GM18505 (cell line): ENCODE measurements around the gene ADK.

Source experiments
- ATAC-seq: cut with Tn5 transposase; IDR thresholded peaks from one replicate; pipeline ENCODE4 v1.9.1; 2021; ENCODE audit not compliant: unreplicated experiment
- POLR2A ChIP-seq: IDR thresholded peaks from 4 replicates; pipeline ENCODE4 v1.6.1; 2011; ENCODE audit warnings: borderline replicate concordance; ENCODE audit not compliant: insufficient read depth, insufficient read length; ENCODE audit errors: extremely low read depth

Gene ADK

DNA sequence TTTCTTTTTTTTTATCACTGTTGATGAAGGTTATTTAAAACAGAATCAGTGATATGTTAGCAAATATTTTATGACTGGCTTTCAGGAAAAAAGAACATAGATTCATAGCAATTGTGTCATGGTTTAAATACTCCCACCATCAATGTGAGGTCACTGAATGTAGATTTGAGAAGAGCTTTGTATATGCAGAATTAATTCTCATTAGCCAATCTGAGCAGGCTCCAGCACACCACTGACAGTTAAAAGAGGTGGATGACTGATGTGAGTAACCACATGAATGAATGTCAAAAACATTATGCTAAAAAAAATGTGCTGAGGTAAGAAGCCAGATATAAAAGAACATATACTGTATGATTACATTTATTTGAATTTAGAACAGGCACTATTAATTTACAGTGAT lies 500.5 kb downstream of the ADK start:
- no peak for TF ChIP-seq POLR2A
- no peak for ATAC-seq

DNA sequence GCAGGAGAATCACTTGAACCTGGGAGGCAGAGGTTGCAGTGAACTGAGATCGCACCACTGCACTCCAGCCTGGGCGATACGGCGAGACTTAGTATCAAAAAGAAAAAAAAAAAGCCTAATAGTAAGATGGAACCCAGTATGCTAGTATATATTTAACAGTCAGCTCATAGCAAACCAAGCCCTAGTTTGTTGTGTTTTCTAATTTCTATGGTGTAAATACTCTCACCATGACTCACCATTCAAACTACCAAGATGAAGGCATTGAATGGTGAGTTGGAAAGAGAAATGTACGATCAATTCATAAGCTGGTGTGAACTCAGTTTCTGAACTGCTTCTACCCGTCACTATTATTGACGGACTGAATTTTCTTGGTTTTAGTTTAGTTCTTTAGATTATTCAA lies 501.6 kb downstream of the ADK start:
- no peak for TF ChIP-seq POLR2A
- no peak for ATAC-seq

DNA sequence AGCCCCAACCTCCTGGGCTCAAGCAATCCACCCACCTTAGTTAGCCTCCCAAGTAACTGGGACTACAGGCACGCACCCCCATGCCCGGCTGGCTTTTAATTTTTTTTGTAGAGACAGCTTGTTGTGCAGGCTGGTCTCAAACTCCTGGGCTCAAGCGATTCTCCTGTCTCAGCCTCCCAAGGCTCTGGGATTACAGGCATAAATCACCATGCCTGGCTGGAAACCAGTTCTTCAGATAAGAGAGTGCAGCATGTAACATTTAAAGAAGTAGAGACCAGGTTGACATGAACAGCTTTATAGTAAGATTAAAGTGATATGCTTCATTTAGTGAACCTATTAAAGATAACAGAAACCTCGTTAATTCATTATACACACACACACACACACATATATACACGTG lies 507.5 kb downstream of the ADK start:
- TF ChIP-seq POLR2A = no peak
- ATAC-seq = no peak

DNA sequence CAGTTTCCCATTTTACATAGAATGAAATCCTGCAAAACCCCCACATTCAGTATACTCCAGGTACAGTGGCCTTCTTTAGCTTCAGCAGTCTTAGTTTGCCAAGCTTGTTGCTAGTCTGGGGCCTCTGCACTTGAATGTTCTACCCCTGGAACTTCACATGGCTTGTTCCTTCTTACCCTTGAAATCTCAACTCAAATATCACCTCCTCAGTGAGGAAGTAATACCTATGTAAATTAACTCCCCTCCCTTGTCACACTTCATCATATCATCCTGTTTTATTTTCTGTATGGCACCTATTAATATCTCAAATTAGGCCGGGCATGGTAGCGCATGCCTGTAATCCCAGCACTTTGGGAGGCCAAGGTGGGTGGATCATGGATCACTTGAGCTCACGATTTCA lies 511.6 kb downstream of the ADK start:
- no peak for TF ChIP-seq POLR2A
- ATAC-seq = no peak

DNA sequence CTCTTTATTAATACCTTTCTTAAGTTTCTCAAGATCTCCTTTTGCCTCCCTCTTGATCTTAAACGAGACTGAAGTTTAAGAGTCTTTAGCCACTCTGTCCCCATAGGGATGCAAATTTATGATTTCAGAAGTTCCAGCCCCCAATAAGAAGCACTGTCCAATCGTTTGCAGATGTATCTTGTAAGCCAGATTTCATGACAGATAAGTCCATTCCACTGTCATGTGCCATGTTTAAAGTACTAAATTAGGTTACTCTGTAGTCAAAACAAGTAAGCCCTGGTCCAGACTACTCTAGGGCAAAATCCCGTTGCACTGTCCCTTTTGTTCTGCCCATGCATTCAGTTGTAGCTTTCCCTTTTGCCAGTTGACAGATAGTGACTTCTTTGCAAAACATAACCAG lies 518.2 kb downstream of the ADK start:
- no peak for ATAC-seq
- TF ChIP-seq POLR2A = no peak

DNA sequence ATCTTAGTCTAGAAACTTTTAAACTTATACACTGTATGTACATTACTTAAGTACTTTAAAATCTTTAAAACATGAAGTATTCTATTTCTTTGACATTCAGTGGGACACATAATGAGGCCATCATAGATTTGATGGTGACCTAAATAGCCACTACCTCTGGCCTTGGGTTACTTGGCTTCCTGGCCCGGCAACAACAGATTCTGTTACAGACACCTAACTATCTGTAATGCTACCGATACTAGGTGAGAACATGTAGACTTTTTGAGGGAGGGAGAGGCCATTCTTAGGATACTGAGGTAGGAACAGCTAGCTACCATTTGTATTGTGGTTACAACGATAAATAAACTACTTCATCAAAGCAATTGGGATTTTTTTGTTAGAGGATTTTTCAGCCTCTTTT lies 520.7 kb downstream of the ADK start:
- ATAC-seq = no peak
- TF ChIP-seq POLR2A = no peak

DNA sequence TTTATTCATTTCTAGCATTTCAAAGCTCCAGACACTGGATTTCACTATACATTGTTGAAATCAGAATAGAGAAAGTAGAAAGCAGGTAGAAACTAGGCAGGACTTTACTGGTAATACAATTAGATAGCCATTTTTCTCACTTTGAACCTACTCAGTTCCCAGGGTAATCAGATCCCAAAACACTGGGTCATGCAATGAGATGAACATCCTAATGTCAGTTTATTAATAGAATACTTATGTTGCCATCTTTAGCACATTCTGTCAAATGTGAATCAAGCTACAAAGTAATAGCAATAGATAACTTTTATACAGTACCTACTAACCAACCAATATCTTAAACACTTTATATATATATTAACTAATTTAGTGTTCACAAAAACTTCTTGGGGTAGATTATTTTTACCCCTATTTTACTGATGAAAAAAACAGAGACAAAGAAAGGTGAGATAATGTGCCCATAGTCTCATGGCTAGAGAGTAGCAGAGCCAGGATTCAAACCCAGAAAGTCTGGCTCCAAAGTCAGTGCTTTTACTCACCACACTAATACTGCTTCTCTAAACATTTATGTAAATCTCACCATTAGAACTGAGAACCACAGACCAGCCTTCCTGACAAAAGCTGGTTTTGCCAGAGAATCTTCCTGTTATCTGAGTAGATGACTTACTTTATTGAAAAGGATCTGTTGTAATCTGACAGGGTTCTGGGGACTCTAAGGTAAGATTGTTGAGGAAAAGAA lies 521.6 kb downstream of the ADK start:
- ATAC-seq = no peak

DNA sequence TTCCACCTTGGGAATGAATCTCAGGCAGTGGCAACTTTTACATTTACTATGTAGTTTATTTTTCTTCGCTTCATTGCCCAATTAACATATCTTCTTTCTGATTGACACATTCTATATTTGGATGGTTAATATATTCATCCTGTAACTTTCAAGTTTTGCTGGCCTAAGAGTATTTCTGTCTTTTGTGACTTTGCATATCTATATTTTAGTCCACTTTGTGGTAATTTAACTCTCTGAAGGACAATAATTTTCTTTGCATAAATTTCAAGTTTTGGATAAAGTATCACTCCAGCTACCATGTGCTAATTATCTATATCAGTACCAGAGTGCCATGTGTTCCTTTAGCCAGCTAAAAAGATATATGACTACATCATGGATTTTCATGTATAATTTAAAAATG lies 523.9 kb downstream of the ADK start:
- no peak for ATAC-seq
- TF ChIP-seq POLR2A = no peak

More for the DNA sequence above, 521.6 kb downstream of the ADK start:
- no peak for TF ChIP-seq POLR2A

DNA sequence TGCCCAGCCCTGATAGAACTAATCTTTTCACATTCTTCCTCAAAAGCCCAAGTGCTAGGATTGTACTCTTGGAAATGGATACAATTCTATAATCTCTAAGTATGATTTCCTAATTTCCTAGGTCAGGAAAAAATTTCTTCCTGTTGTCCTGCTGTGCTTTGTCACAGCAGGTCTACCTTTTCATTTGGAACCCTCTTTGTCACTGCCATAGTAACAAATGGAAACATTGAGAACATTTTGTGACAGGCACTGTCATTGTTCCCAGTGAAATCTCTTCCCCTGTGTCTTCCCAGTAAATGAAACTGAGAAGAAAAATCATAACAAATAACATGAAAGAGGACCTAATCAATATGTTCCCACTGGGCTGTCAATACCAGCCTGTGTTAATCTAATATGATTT lies 524.5 kb downstream of the ADK start:
- TF ChIP-seq POLR2A = no peak
- ATAC-seq = no peak

DNA sequence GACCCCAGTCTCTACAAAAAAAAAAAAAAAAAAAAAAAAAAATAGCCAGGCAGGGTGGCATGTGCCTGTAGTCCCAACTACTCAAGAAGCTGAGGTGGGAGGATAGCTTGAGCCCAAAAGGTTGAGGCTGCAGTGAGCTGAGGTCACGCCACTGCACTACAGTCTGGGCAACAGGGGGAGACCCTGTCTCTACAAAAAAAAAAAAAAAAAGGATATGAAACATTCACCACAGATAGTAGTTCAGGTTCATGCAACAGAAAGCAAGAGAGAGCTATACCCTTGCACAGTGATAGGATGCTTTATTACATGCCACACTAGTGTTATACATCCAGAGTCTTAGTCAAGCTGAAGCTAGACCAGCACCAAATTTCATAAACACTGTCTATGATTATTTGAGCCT lies 526.9 kb downstream of the ADK start:
- ATAC-seq = peak; percentile 70
- no peak for TF ChIP-seq POLR2A

DNA sequence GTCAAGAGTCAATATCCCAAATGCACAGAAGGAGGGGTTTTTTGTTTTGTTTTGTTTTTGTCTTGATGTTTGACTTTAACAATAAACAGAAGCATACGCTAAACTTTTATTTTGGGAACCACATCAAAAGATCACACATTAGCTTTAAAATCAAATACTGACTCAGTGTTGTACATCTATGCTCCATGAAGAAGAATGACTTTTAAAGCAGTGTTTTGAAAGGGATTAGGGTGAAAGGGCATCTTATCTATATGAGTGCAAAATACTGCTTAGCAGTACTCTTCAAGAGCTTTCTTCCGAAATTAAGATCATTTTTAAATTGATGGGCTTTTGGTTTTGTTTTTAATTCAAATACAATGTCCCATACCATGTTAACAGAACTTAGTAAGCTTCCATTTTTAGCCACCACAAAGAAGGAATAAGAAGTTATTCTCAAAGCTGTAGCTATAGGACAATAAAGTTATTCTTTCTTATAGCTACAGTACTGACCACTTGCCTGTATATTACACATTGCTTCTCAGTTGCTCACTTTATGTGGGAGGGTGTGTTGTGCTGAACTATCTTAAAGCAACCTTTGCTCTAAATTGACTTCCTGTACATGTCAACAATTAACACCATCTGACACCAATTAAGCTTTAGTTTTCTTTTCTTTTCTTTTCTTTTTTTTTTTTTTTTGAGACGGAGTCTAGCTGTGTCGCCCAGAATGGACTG lies 531.1 kb downstream of the ADK start:
- TF ChIP-seq POLR2A = no peak
- no peak for ATAC-seq

DNA sequence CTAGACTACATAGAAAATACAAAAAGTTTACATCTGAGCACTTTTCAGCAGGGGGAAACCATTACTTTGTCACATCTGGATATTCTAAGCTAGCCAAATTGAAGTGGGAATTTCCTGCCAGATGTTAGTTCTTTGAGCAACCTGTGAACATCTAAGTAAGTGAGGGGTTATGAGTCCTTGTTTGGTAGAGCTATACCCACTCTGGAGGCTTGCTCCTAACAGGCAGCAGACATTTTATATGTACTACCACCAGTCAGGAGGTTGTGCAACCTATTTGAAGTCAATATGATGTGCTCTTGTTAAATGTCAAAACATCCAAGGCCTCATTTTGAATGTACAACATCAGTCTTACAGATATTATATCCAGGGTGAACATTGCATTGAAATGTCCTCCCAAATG lies 532.0 kb downstream of the ADK start:
- ATAC-seq = no peak
- TF ChIP-seq POLR2A = no peak

DNA sequence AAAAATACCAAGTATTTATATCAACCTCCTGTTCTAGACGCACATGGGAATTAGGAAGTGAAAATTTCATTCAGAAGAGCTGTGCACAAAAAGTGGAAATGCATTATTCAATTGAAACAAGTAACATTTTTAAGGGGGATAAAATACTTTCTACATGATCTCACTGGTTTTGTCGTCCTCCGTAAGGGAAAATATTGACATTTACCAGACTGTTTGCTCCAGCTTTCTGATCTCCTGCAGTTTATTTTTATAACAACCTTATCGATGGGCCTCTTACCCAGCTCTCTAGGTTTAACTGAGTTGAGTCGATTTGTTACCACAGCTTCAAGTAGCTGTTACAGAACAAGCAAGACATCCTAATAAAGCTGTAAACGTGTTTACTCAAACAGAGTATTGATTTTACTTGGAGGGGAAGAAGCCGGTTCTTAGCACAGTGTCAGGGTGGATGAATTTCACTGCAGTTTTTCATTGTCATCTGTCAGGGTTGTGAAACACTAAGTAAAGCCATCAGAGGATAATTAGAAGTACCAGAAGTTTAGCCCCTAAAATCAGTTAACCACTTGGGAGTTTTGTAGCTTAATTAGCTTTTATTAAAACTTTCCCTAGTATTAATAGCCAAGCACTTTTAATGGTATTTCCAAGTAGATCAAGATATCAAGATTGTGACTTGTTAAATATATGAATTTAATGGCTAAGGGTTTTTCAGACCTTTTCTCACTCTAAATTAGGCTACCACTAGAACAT lies 532.8 kb downstream of the ADK start:
- no peak for TF ChIP-seq POLR2A
- no peak for ATAC-seq

DNA sequence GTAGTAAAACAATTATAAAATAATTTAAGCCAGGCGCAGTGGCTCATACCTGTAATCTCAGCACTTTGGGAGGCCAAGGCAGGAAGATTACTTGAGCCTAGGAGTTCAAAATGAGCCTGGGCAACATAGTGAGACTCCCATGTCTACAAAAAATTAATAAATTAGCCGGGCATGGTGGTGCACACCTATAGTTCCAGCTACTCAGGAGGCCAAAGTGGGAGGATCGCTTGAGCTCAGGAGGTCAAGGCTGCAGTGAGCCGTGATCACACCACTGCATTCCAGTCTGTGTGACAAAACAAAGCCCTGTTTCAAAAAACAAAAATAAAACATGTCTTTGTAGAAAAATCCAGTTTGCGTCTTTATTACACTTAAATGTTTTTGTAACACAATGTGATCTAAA lies 533.4 kb downstream of the ADK start:
- no peak for ATAC-seq
- TF ChIP-seq POLR2A = no peak
